OCI-LY1 (cell line): Measurements from ENCODE around the gene TNFSF9.

Experiments
- EZH2 ChIP-seq: fragments of 200-600 bp; sonication (generic), shearing (Covaris generic); IDR thresholded peaks from 2 replicates; pipeline ENCODE4 v1.8.0; 2017; ENCODE audit warnings: borderline replicate concordance, mixed run types, mild to moderate bottlenecking, antibody characterized with exemption, low read length, moderate library complexity, mixed read lengths
- TF ChIP-seq, protein P1 (sequence below): fragments of 200-600 bp; sonication (generic), shearing (Covaris generic); IDR thresholded peaks from 2 replicates; pipeline ENCODE4 v1.5.1; 2017; ENCODE audit warnings: mild to moderate bottlenecking, antibody characterized with exemption, low read length, moderate library complexity, mixed read lengths

DNA sequence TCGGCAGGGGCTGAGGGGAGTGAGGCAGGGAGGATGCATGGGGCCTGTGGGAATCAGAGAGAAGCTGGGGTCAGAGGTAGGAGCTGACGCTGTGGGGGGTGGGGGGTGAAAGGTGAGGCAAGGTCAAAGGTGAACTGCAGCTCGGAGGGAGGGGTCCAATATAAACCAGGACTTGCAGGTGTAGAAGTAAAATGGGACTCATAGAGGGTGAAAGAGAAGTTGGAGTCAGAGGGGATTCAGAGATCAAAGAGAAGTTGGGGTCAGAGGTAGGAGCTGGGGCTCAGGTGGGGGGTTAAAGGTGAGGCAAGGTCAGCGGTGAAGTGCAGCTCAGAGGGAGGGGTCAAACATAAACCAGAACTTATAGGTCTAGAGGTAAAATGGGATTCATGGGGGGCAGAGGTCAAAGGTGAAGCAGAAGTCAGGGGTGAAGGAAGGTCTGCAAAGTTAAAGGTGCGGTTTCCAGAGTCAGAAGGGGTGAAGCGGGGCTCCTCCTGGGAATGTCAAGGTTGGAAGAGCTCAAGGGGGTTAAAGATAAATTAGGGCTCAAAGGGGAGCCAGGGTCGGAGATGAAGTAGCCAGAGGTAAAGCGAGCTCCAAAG, 36.3 kb upstream of the TNFSF9 start:
- TF ChIP-seq, protein P1, sequence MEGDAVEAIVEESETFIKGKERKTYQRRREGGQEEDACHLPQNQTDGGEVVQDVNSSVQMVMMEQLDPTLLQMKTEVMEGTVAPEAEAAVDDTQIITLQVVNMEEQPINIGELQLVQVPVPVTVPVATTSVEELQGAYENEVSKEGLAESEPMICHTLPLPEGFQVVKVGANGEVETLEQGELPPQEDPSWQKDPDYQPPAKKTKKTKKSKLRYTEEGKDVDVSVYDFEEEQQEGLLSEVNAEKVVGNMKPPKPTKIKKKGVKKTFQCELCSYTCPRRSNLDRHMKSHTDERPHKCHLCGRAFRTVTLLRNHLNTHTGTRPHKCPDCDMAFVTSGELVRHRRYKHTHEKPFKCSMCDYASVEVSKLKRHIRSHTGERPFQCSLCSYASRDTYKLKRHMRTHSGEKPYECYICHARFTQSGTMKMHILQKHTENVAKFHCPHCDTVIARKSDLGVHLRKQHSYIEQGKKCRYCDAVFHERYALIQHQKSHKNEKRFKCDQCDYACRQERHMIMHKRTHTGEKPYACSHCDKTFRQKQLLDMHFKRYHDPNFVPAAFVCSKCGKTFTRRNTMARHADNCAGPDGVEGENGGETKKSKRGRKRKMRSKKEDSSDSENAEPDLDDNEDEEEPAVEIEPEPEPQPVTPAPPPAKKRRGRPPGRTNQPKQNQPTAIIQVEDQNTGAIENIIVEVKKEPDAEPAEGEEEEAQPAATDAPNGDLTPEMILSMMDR = no peak
- no peak for TF ChIP-seq EZH2
